GM23248 (cell line): ENCODE measurements around the gene KSR2.

Experiments
- EZH2 ChIP-seq: fragments of 200-600 bp; sonication (generic); IDR thresholded peaks from 2 replicates; pipeline ENCODE4 v1.6.1; 2018; ENCODE audit warnings: antibody characterized with exemption, mild to moderate bottlenecking; ENCODE audit not compliant: insufficient read depth, poor library complexity, severe bottlenecking
- EZH2phosphoT487 ChIP-seq: fragments of 200-600 bp; sonication (generic); IDR thresholded peaks from 2 replicates; pipeline ENCODE4 v1.6.1; 2018; ENCODE audit warnings: antibody characterized with exemption, moderate library complexity, mild to moderate bottlenecking, low read depth; ENCODE audit not compliant: insufficient read depth

- TF ChIP-seq EZH2: no peak
- no peak for TF ChIP-seq EZH2phosphoT487
These were observed 92.9 kb downstream of the KSR2 start for GRCh38 chr12:117875744-117876435.
